Keratinocyte (primary cell): ENCODE data around the gene PEDS1.
"Not testable (repeated sequence)": the region's sequence is repeated elsewhere in the genome, so short reads cannot be mapped to it uniquely, and the experiment has no call there.

Experiments used
- CTCF ChIP-seq, 3 experiments: IDR thresholded peaks in 1 of 3; conservative IDR thresholded peaks in 1 of 3; optimal IDR thresholded peaks in 1 of 3; 2 replicates in 2 of 3; 3 replicates in 1 of 3; pipeline versions ENCODE3 to v1.5.1; 2011; ENCODE audit warnings: low read length in 3 of 3, mild to moderate bottlenecking in 3 of 3, moderate library complexity in 2 of 3, control low read depth in 1 of 3, inconsistent platforms in 1 of 3; ENCODE audit not compliant: insufficient read depth in 2 of 3; ENCODE audit errors: extremely low read depth in 1 of 3
- EZH2 ChIP-seq: IDR thresholded peaks from one replicate; pipeline ENCODE4 v1.6.1; 2012; ENCODE audit warnings: inconsistent platforms, mild to moderate bottlenecking, low read length, moderate library complexity

- TF ChIP-seq CTCF (optimal IDR thresholded peaks at IDR 0.05 in 1 of 3, IDR thresholded peaks at IDR 0.05 in 1 of 3, conservative IDR thresholded peaks at IDR 0.05 in 1 of 3; ENCODE audit: extremely low read depth in 1 of 3, insufficient read depth in 2 of 3, low read length in 3 of 3); EZH2: not testable (repeated sequence)
These were observed 18.4 kb downstream of the PEDS1 start for GRCh38 chr20:50135157-50135556.
